PC-9 (cell line): ENCODE measurements around the gene AKAP14.

ENCODE experiments used
- CTCF ChIP-seq: fragments of 200-600 bp; sonication (generic); conservative IDR thresholded peaks from 2 replicates; pipeline ENCODE4 v1.6.1; 2017; ENCODE audit warnings: mixed run types, antibody characterized with exemption, mild to moderate bottlenecking, moderate library complexity
- EZH2 ChIP-seq: fragments of 200-600 bp; sonication (generic); IDR thresholded peaks from 2 replicates; pipeline ENCODE4 v1.8.0; 2017; ENCODE audit warnings: antibody characterized with exemption, low read depth

- TF ChIP-seq CTCF (no peak), EZH2 (no peak)
Observed at GRCh38 chrX:119954374-119954773, 58.7 kb downstream of the AKAP14 start.
